NB4 (cell line): ENCODE measurements around the gene DRD3.

ENCODE experiments used
- DNase-seq: peaks from one replicate; pipeline ENCODE4 v3.0.0; 2010; ENCODE audit warnings: low read depth
- H3K4me3 ChIP-seq: one replicate; pipeline ENCODE4 v1.5.1; 2011; ENCODE audit warnings: mild to moderate bottlenecking, low read depth, low read length, moderate library complexity
- CTCF ChIP-seq: IDR thresholded peaks from one replicate; pipeline ENCODE4 v1.5.1; 2012; ENCODE audit warnings: low read depth, low read length
- MAX ChIP-seq: IDR thresholded peaks from 2 replicates; pipeline ENCODE4 v1.6.1; 2011; ENCODE audit warnings: low read depth, low read length
- MYC ChIP-seq: IDR thresholded peaks from 2 replicates; pipeline ENCODE4 v1.6.1; 2011; ENCODE audit warnings: low read depth, low read length
- POLR2A ChIP-seq: IDR thresholded peaks from 2 replicates; pipeline ENCODE4 v1.6.1; 2011; ENCODE audit warnings: mild to moderate bottlenecking; ENCODE audit not compliant: insufficient read length; ENCODE audit errors: extremely low read depth

Gene DRD3

GRCh38 chr3:114207768-114208167, 28.9 kb upstream of the DRD3 start:
- no peak overlapping the region for H3K4me3 ChIP-seq
- DNase-seq = no peak
- TF ChIP-seq POLR2A (no peak), CTCF (no peak), MAX (no peak), MYC (no peak)

GRCh38 chr3:114206342-114206741, 27.5 kb upstream of the DRD3 start:
- no peak for TF ChIP-seq MYC
- no peak for TF ChIP-seq POLR2A
- no peak for DNase-seq

GRCh38 chr3:114205541-114205940, 26.7 kb upstream of the DRD3 start:
- DNase-seq = no peak
- no peak for TF ChIP-seq MYC
- TF ChIP-seq MAX = no peak
- no peak for TF ChIP-seq POLR2A
- TF ChIP-seq CTCF = no peak
- H3K4me3 ChIP-seq = no peak overlapping the region

More at GRCh38 chr3:114206342-114206741, 27.5 kb upstream of the DRD3 start:
- H3K4me3 ChIP-seq = no peak overlapping the region

- H3K4me3 ChIP-seq = no peak overlapping the region
- no peak for DNase-seq
- TF ChIP-seq MAX = no peak
- no peak for TF ChIP-seq POLR2A
- no peak for TF ChIP-seq CTCF
- no peak for TF ChIP-seq MYC
These were observed 15.9 kb upstream of the DRD3 start for GRCh38 chr3:114194750-114195149.

GRCh38 chr3:114192136-114192535, 13.3 kb upstream of the DRD3 start:
- TF ChIP-seq POLR2A (no peak), CTCF (no peak)
- no peak for DNase-seq
- no peak overlapping the region for H3K4me3 ChIP-seq

- TF ChIP-seq MAX = no peak
- TF ChIP-seq POLR2A = no peak
- TF ChIP-seq MYC = no peak
- no peak for TF ChIP-seq CTCF
- DNase-seq = no peak
- no peak overlapping the region for H3K4me3 ChIP-seq
These were observed 7.6 kb upstream of the DRD3 start for GRCh38 chr3:114186501-114186900.

GRCh38 chr3:114179575-114179974, 723 bp upstream of the DRD3 start:
- no peak overlapping the region for H3K4me3 ChIP-seq
- peak; percentile 41 for DNase-seq
- peak; percentile 36 for TF ChIP-seq CTCF
- no peak for TF ChIP-seq MYC
